ENCODE results near the gene TGM1.
"Not testable (repeated sequence)": the region's sequence is repeated elsewhere in the genome, so short reads cannot be mapped to it uniquely, and the experiment has no call there.

Gene TGM1

DNA sequence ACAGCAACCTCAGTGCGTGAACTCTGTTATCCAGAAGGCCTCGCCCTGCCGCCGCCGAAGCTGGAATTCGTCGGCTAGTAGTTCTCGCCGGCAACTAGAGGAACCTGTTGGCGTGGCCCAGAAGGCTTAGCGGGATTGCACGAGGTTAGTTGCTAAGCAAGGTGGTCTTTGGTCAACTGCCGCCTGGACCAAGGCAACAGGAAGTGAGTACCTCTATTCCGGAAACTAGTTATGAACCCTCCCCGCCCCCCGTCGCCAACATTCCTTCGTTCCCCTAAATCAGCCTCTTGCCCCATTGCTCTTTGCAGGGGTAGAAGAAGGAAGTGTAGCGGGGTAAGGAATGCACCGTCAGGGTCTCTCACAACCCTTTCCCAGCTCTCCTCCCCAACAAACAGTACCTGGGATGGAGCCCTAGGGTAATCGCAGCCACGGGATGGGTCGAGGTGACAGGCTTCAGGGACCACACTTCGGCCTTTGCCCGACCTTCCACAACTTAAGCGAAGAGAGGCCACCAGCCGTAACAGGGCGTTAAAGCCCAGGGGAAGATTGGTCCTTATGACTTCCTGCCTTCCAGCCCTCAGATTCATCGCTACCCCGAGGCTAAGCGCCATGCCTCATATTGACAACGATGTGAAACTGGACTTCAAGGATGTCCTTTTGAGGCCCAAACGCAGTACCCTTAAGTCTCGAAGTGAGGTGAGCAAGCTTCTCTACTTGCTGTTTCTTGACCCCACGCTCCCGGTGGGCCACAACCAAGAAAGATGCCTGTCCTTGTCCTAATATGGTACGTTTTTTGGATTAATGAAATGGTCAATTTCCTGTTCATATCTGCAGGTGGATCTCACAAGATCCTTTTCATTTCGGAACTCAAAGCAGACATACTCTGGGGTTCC, 30.1 kb downstream of the TGM1 start, which contains the start of gene GMPR2:
Gene GMPR2, plus strand, starts transcription at position 285 of the 893 bp plus-strand sequence. Its CDS starts 325 bp downstream, at position 610.
- WGBS (ENCODE audit: insufficient coverage, insufficient read length): no CpG with 5 or more reads among the region's 38 CpGs
- H3K36me3 ChIP-seq (ENCODE audit: control insufficient read depth, insufficient read depth, low read length): peaks cover 12% of the 10 kb centered on the region; the same call in 1 of the 2 replicates
- no peaks in the 10 kb centered on the region for H3K27me3 ChIP-seq (ENCODE audit: control insufficient read depth, insufficient read depth, low read length)
- H3K4me1 ChIP-seq (ENCODE audit: control insufficient read depth, insufficient read depth, low read length): no peaks in the 10 kb centered on the region
- peak within 1 kb of the TSS; percentile 89 for H3K4me3 ChIP-seq (ENCODE audit: low read length)
- H3K27ac ChIP-seq (ENCODE audit: low read length): no peak within 1 kb of the TSS
- no peaks in the 10 kb centered on the region for H3K9me3 ChIP-seq (ENCODE audit: control insufficient read depth, insufficient read depth, low read length)
- DNase-seq (ENCODE audit: low read depth, low spot score): peak; percentile 50

GRCh38 chr14:24232121-24232644, 30.8 kb downstream of the TGM1 start, which contains the start of gene NEDD8:
TSS of gene NEDD8 (minus strand) at chr14:24232367. CDS start at chr14:24232267, 100 bp downstream.
- WGBS (ENCODE audit: insufficient coverage, insufficient read length): no CpG with 5 or more reads among the region's 30 CpGs
- H3K9me3 ChIP-seq (ENCODE audit: control insufficient read depth, insufficient read depth, low read length): no peaks in the 10 kb centered on the region
- H3K4me3 ChIP-seq (ENCODE audit: low read length): peak within 1 kb of the TSS; percentile 89
- peak; percentile 52 for DNase-seq (ENCODE audit: low read depth, low spot score)
- H3K27me3 ChIP-seq (ENCODE audit: control insufficient read depth, insufficient read depth, low read length): no peaks in the 10 kb centered on the region
- peaks cover 7% of the 10 kb centered on the region; the same call in 1 of the 2 replicates for H3K36me3 ChIP-seq (ENCODE audit: control insufficient read depth, insufficient read depth, low read length)
- no peaks in the 10 kb centered on the region for H3K4me1 ChIP-seq (ENCODE audit: control insufficient read depth, insufficient read depth, low read length)
- H3K27ac ChIP-seq (ENCODE audit: low read length): no peak within 1 kb of the TSS

DNA sequence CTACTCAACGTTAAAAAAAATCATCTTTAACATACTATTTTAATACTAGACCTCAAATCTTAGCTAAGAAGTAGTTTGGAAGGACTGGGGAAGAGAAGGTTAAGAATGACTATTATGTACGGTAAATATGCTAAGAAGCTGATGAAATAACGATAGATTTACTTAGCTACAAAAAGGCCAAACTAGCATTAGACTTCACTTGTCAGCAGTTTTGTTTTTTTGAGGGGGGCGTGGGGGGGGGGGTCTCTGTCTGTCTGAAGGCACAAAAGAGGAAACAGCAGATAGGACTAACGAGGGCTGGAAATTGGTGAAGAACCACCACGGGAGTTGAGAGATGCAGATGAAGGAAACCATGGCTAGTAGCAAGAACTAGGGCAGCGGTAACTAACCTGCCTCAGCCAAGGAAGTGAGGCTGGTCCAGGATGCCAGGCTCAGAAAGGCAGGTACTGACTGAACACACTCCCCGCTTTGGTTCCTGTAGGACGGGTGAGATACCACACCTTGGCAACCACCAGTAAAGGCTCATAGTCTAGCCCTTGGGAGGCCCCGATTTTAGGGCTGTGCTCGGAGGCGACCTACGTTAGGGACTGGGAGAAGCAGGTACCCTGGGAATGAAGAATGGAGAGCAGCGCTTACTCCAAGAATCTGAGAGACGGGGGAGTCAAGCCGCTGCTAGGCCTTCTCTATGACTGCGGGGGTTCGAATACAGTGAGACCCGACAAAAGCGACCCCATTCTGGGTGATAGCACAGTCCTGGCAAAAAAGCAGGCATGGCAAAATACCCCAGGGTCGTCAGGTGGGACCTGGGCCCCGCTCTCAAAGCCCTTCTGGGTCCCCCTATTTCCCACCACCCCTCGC, 31.5 kb downstream of the TGM1 start:
- Histone ChIP-seq H3K36me3 (ENCODE audit: control insufficient read depth, insufficient read depth, low read length) (peaks cover 3% of the 10 kb centered on the region; the same call in 1 of the 2 replicates), H3K4me1 (ENCODE audit: control insufficient read depth, insufficient read depth, low read length) (no peaks in the 10 kb centered on the region), H3K4me3 (ENCODE audit: low read length) (peak overlapping the region; percentile 89), H3K27ac (ENCODE audit: low read length) (no peak overlapping the region), H3K9me3 (ENCODE audit: control insufficient read depth, insufficient read depth, low read length) (no peaks in the 10 kb centered on the region), H3K27me3 (ENCODE audit: control insufficient read depth, insufficient read depth, low read length) (no peaks in the 10 kb centered on the region)
- 100% methylated on average over 1 of the region's 23 CpGs for WGBS (ENCODE audit: insufficient coverage, insufficient read length)
- no peak for DNase-seq (ENCODE audit: low read depth, low spot score)

- Histone ChIP-seq H3K4me3 (ENCODE audit: low read length) (no peak overlapping the region), H3K4me1 (ENCODE audit: control insufficient read depth, insufficient read depth, low read length) (no peaks in the 10 kb centered on the region), H3K27ac (ENCODE audit: low read length) (no peak overlapping the region), H3K27me3 (ENCODE audit: control insufficient read depth, insufficient read depth, low read length) (no peaks in the 10 kb centered on the region), H3K36me3 (ENCODE audit: control insufficient read depth, insufficient read depth, low read length) (no peaks in the 10 kb centered on the region), H3K9me3 (ENCODE audit: control insufficient read depth, insufficient read depth, low read length) (no peaks in the 10 kb centered on the region)
- no CpG with 5 or more reads among the region's 1 CpG for WGBS (ENCODE audit: insufficient coverage, insufficient read length)
- no peak for DNase-seq (ENCODE audit: low read depth, low spot score)
These were observed 34.1 kb downstream of the TGM1 start for GRCh38 chr14:24228902-24229301.

- H3K27ac ChIP-seq (ENCODE audit: low read length): no peak overlapping the region
- no CpG with 5 or more reads among the region's 1 CpG for WGBS (ENCODE audit: insufficient coverage, insufficient read length)
- H3K4me1 ChIP-seq (ENCODE audit: control insufficient read depth, insufficient read depth, low read length): no peaks in the 10 kb centered on the region
- H3K27me3 ChIP-seq (ENCODE audit: control insufficient read depth, insufficient read depth, low read length): no peaks in the 10 kb centered on the region
- no peaks in the 10 kb centered on the region for H3K36me3 ChIP-seq (ENCODE audit: control insufficient read depth, insufficient read depth, low read length)
- H3K4me3 ChIP-seq (ENCODE audit: low read length): no peak overlapping the region
- DNase-seq (ENCODE audit: low read depth, low spot score): no peak
- no peaks in the 10 kb centered on the region for H3K9me3 ChIP-seq (ENCODE audit: control insufficient read depth, insufficient read depth, low read length)
These were observed 36.5 kb downstream of the TGM1 start for GRCh38 chr14:24226473-24226872.

- no CpG with 5 or more reads among the region's 7 CpGs for WGBS (ENCODE audit: insufficient coverage, insufficient read length)
- no peak overlapping the region for H3K27ac ChIP-seq (ENCODE audit: low read length)
- H3K36me3 ChIP-seq (ENCODE audit: control insufficient read depth, insufficient read depth, low read length): no peaks in the 10 kb centered on the region
- H3K4me3 ChIP-seq (ENCODE audit: low read length): no peak overlapping the region
- no peaks in the 10 kb centered on the region for H3K27me3 ChIP-seq (ENCODE audit: control insufficient read depth, insufficient read depth, low read length)
- no peaks in the 10 kb centered on the region for H3K9me3 ChIP-seq (ENCODE audit: control insufficient read depth, insufficient read depth, low read length)
- no peaks in the 10 kb centered on the region for H3K4me1 ChIP-seq (ENCODE audit: control insufficient read depth, insufficient read depth, low read length)
- no peak for DNase-seq (ENCODE audit: low read depth, low spot score)
These were observed 38.3 kb downstream of the TGM1 start for GRCh38 chr14:24224618-24225071.

- not testable (repeated sequence) for H3K4me3 ChIP-seq (ENCODE audit: low read length); DNase-seq (ENCODE audit: low read depth, low spot score); H3K27ac ChIP-seq (ENCODE audit: low read length); H3K4me1 ChIP-seq (ENCODE audit: control insufficient read depth, insufficient read depth, low read length); H3K27me3 ChIP-seq (ENCODE audit: control insufficient read depth, insufficient read depth, low read length); H3K9me3 ChIP-seq (ENCODE audit: control insufficient read depth, insufficient read depth, low read length); H3K36me3 ChIP-seq (ENCODE audit: control insufficient read depth, insufficient read depth, low read length)
- WGBS (ENCODE audit: insufficient coverage, insufficient read length): no CpG with 5 or more reads among the region's 4 CpGs
These were observed 40.0 kb downstream of the TGM1 start for GRCh38 chr14:24222987-24223386.

DNA sequence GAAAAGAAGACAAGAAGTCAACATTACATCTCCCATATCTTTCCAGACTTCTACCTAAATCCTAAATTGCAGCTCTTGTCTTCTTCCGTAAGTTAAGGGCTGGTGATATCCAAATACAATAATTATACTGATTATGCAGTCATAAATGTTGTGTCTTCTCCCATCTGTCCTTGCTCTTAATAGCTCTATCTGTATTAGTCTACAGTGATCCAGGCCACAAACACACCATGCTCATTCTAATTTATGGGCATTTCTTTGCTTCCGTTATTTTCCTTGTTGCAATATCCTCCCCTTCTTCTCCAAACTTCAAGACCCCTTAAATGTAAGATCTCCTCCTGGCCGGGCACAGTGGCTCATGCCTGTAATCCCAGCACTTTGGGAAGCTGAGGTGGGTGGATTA, 43.5 kb downstream of the TGM1 start:
- no peak for DNase-seq (ENCODE audit: low read depth, low spot score)
- Histone ChIP-seq H3K9me3 (ENCODE audit: control insufficient read depth, insufficient read depth, low read length) (no peaks in the 10 kb centered on the region), H3K27ac (ENCODE audit: low read length) (no peak overlapping the region), H3K36me3 (ENCODE audit: control insufficient read depth, insufficient read depth, low read length) (0 out of 2 replicates have a peak, but pooled peaks cover 2% of the 10 kb centered on the region), H3K4me1 (ENCODE audit: control insufficient read depth, insufficient read depth, low read length) (no peaks in the 10 kb centered on the region), H3K27me3 (ENCODE audit: control insufficient read depth, insufficient read depth, low read length) (no peaks in the 10 kb centered on the region), H3K4me3 (ENCODE audit: low read length) (no peak overlapping the region)
- no CpG with 5 or more reads among the region's 3 CpGs for WGBS (ENCODE audit: insufficient coverage, insufficient read length)

- Histone ChIP-seq H3K36me3 (ENCODE audit: control insufficient read depth, insufficient read depth, low read length) (0 out of 2 replicates have a peak, but pooled peaks cover 2% of the 10 kb centered on the region), H3K27ac (ENCODE audit: low read length) (no peak overlapping the region), H3K9me3 (ENCODE audit: control insufficient read depth, insufficient read depth, low read length) (no peaks in the 10 kb centered on the region), H3K27me3 (ENCODE audit: control insufficient read depth, insufficient read depth, low read length) (no peaks in the 10 kb centered on the region), H3K4me1 (ENCODE audit: control insufficient read depth, insufficient read depth, low read length) (no peaks in the 10 kb centered on the region), H3K4me3 (ENCODE audit: low read length) (no peak overlapping the region)
- WGBS (ENCODE audit: insufficient coverage, insufficient read length): no CpG with 5 or more reads among the region's 4 CpGs
- no peak for DNase-seq (ENCODE audit: low read depth, low spot score)
These were observed 43.9 kb downstream of the TGM1 start for GRCh38 chr14:24219080-24219479.

DNA sequence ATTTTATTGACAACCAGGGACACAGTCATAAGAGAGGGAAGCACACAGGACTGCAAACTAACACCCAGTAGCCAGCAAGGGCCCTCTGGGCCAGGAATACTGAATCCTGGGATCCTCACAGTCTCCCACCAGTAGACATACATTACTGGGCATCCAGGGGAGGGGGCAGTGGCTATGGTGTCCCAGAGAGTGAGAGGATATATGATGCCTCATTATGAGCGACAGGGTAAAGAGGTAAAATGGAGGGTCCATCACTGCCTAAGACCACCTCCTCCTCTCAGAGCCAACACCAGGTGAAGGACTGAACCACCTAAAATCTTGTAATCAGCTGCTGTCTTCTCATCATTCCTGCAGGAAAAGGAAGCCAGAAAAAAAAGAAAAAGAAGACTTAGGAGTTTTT, 46.1 kb downstream of the TGM1 start:
- not testable (repeated sequence) for H3K36me3 ChIP-seq (ENCODE audit: control insufficient read depth, insufficient read depth, low read length); H3K27ac ChIP-seq (ENCODE audit: low read length); DNase-seq (ENCODE audit: low read depth, low spot score); H3K4me1 ChIP-seq (ENCODE audit: control insufficient read depth, insufficient read depth, low read length); H3K27me3 ChIP-seq (ENCODE audit: control insufficient read depth, insufficient read depth, low read length); H3K4me3 ChIP-seq (ENCODE audit: low read length); H3K9me3 ChIP-seq (ENCODE audit: control insufficient read depth, insufficient read depth, low read length)
- WGBS (ENCODE audit: insufficient coverage, insufficient read length): no CpG with 5 or more reads among the region's 1 CpG
